HepG2 (cell line): Measurements from ENCODE around the gene DVL3. TPM values are rescaled to one million over a fixed set of nuclear protein-coding genes. Genes with fewer than 3 reads are reported as not detected.
A peak's percentile ranks its signal among the peaks of the same experiment; 100 is the strongest.

Experiments used
- FLYWCH1 ChIP-seq: sonication (generic); formaldehyde crosslinking; IDR thresholded peaks from 2 replicates; pipeline ENCODE4 v1.8.1; 2023; ENCODE audit warnings: mild to moderate bottlenecking, missing genetic modification reagents
- FOXK1 ChIP-seq: sonication (generic); formaldehyde crosslinking; IDR thresholded peaks from 2 replicates; pipeline ENCODE4 v1.4.0; 2020; ENCODE audit warnings: low read depth, missing genetic modification reagents, borderline replicate concordance
- HOXA7 ChIP-seq: sonication (generic); formaldehyde crosslinking; IDR thresholded peaks from 2 replicates; pipeline ENCODE4 v1.8.1; 2022; ENCODE audit warnings: mild to moderate bottlenecking, missing genetic modification reagents, moderate library complexity
- JUND ChIP-seq: sonication (generic); formaldehyde crosslinking; IDR thresholded peaks from 2 replicates; pipeline ENCODE4 v1.8.0; 2022; ENCODE audit warnings: mild to moderate bottlenecking, missing genetic modification reagents
- MAFF ChIP-seq: IDR thresholded peaks from 2 replicates; pipeline ENCODE4 v1.6.1; 2011; ENCODE audit warnings: low read depth, low read length, improper control_type of control experiment
- RAD21 ChIP-seq: fragments of 450-650 bp; formaldehyde crosslinking; IDR thresholded peaks from 2 replicates; pipeline ENCODE4 v1.5.0; 2020; ENCODE audit warnings: mild to moderate bottlenecking
- RELA ChIP-seq: sonication (generic); formaldehyde crosslinking; IDR thresholded peaks from 2 replicates; pipeline ENCODE4 v1.4.0; 2020; ENCODE audit warnings: missing genetic modification reagents
- SAFB2 ChIP-seq: sonication (generic); formaldehyde crosslinking; IDR thresholded peaks from 2 replicates; pipeline ENCODE4 v1.5.1; 2020; ENCODE audit warnings: missing genetic modification reagents, low read depth, mild to moderate bottlenecking, borderline replicate concordance
- STAT5B ChIP-seq: sonication (generic); formaldehyde crosslinking; IDR thresholded peaks from 2 replicates; pipeline ENCODE4 v1.4.0; 2020; ENCODE audit warnings: missing genetic modification reagents
- ZFX ChIP-seq: sonication (generic); formaldehyde crosslinking; IDR thresholded peaks from 2 replicates; pipeline ENCODE4 v1.4.0; 2020; ENCODE audit warnings: mild to moderate bottlenecking, low read depth, missing genetic modification reagents, moderate library complexity
- ZNF562 ChIP-seq: sonication (generic); formaldehyde crosslinking; IDR thresholded peaks from 2 replicates; pipeline ENCODE4 v1.8.0; 2022; ENCODE audit warnings: missing genetic modification reagents, borderline replicate concordance
- ZNF589 ChIP-seq: sonication (generic); formaldehyde crosslinking; conservative IDR thresholded peaks from 2 replicates; pipeline ENCODE4 v1.8.0; 2022; ENCODE audit warnings: mild to moderate bottlenecking, moderate library complexity, missing genetic modification reagents
- ZNF749 ChIP-seq: sonication (generic); formaldehyde crosslinking; IDR thresholded peaks from 2 replicates; pipeline ENCODE4 v1.8.0; 2022; ENCODE audit warnings: mild to moderate bottlenecking, missing genetic modification reagents, moderate library complexity, borderline replicate concordance
- polyA plus RNA-seq, 8 experiments: library from polyadenylated mRNA; depleted of rRNA in 3 of 8; stranded (reverse) in 7 of 8; unstranded in 1 of 8; fragments of >200 nt; fragmentation: Illumina TruSeq in 4 of 8; extraction: Trizol in 4 of 8; gene quantifications; 2 replicates each; pipeline versions ENCODE4 v1.2.1 to v1.2.3, GENCODE V29; 2011 to 2016; ENCODE audit warnings: low read depth in 4 of 8, missing spikeins in 1 of 8, mixed read lengths in 1 of 8; ENCODE audit not compliant: insufficient read depth in 1 of 8
- total RNA-seq, 5 experiments: library from RNA; depleted of rRNA; stranded (reverse); fragments of >200 nt; fragmentation: Illumina TruSeq; extraction: Trizol; gene quantifications; 2 replicates each; pipeline ENCODE4 v1.2.3, GENCODE V29; 2016; ENCODE audit warnings: low read depth in 1 of 5
- TF ChIP-seq, protein P1 (sequence below), 2 experiments: fragments of 450-650 bp in 1 of 2; sonication (generic) in 1 of 2; formaldehyde crosslinking in 1 of 2; IDR thresholded peaks; 2 replicates each; pipeline versions ENCODE4 v1.6.1 to v1.8.0; 2016 to 2022; ENCODE audit warnings: antibody characterized with exemption in 1 of 2, mild to moderate bottlenecking in 1 of 2, missing genetic modification reagents in 1 of 2
- TF ChIP-seq, protein P2 (sequence below): sonication (generic); formaldehyde crosslinking; IDR thresholded peaks from 2 replicates; pipeline ENCODE4 v1.4.0; 2020; ENCODE audit warnings: missing genetic modification reagents
- TF ChIP-seq, protein P3 (sequence below): IDR thresholded peaks from 2 replicates; pipeline ENCODE4 v1.6.1; 2016; ENCODE audit warnings: mild to moderate bottlenecking

DVL3 gene
- total and polyA plus RNA-seq, 2 of the 13 experiments (the other 11 are each of a cell fraction or from before 2014, with no cell fraction given) = 29.0 to 36.1 TPM

DNA sequence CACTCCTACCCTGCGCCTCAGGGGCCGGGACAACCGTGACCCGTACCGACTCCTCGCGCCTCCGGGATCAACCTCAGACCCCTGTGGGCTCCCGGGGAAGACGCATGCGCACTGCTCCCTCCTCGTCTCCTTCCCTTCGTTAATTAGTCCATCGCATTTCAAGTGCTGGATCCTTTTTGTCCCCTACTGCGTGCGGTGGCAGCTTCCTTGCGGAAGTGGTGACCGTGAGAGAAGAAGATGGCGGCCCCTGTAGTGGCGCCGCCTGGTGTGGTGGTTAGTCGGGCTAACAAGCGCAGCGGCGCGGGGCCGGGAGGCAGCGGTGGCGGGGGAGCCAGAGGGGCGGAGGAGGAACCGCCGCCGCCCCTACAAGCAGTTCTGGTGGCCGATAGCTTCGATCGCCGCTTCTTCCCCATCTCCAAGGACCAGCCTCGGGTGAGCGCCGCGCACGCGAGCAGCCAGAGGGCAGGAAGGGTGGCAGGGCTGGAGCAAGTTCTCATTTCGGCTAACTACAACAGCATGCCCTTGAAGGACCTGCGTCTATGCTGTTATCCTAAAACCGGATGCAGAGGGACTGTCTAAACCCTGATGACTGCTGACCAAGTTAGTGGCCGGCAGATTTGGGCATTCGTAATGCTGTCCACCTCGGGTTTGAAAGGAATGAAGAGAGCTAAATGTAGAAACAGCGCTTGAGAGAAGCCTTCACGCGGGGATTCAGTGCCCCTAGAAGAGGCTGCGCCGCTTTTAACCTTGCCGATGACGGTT, 19.8 kb upstream of the DVL3 start, which contains the start of gene EIF2B5 (continued):
- TF ChIP-seq, protein P1, sequence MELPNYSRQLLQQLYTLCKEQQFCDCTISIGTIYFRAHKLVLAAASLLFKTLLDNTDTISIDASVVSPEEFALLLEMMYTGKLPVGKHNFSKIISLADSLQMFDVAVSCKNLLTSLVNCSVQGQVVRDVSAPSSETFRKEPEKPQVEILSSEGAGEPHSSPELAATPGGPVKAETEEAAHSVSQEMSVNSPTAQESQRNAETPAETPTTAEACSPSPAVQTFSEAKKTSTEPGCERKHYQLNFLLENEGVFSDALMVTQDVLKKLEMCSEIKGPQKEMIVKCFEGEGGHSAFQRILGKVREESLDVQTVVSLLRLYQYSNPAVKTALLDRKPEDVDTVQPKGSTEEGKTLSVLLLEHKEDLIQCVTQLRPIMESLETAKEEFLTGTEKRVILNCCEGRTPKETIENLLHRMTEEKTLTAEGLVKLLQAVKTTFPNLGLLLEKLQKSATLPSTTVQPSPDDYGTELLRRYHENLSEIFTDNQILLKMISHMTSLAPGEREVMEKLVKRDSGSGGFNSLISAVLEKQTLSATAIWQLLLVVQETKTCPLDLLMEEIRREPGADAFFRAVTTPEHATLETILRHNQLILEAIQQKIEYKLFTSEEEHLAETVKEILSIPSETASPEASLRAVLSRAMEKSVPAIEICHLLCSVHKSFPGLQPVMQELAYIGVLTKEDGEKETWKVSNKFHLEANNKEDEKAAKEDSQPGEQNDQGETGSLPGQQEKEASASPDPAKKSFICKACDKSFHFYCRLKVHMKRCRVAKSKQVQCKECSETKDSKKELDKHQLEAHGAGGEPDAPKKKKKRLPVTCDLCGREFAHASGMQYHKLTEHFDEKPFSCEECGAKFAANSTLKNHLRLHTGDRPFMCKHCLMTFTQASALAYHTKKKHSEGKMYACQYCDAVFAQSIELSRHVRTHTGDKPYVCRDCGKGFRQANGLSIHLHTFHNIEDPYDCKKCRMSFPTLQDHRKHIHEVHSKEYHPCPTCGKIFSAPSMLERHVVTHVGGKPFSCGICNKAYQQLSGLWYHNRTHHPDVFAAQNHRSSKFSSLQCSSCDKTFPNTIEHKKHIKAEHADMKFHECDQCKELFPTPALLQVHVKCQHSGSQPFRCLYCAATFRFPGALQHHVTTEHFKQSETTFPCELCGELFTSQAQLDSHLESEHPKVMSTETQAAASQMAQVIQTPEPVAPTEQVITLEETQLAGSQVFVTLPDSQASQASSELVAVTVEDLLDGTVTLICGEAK (IDR thresholded peaks at IDR 0.05) = no peak
- TF ChIP-seq, protein P1 (CRISPR knock-in tag; IDR thresholded peaks at IDR 0.05) = peak; percentile 79; the same call in 1 of the 2 replicates
- peak; percentile 75; the same call in 1 of the 2 replicates for TF ChIP-seq STAT5B
- TF ChIP-seq MAFF = no peak
- TF ChIP-seq JUND (CRISPR knock-in tag) = no peak
- TF ChIP-seq, protein P2, sequence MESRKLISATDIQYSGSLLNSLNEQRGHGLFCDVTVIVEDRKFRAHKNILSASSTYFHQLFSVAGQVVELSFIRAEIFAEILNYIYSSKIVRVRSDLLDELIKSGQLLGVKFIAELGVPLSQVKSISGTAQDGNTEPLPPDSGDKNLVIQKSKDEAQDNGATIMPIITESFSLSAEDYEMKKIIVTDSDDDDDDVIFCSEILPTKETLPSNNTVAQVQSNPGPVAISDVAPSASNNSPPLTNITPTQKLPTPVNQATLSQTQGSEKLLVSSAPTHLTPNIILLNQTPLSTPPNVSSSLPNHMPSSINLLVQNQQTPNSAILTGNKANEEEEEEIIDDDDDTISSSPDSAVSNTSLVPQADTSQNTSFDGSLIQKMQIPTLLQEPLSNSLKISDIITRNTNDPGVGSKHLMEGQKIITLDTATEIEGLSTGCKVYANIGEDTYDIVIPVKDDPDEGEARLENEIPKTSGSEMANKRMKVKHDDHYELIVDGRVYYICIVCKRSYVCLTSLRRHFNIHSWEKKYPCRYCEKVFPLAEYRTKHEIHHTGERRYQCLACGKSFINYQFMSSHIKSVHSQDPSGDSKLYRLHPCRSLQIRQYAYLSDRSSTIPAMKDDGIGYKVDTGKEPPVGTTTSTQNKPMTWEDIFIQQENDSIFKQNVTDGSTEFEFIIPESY (CRISPR knock-in tag) = peak; percentile 61; the same call in 1 of the 2 replicates
- 0 out of 2 replicates have a peak, but pooled peaks have one; percentile 53 for TF ChIP-seq ZNF749 (CRISPR knock-in tag)
- no peak for TF ChIP-seq RELA (CRISPR knock-in tag)
- TF ChIP-seq, protein P3, sequence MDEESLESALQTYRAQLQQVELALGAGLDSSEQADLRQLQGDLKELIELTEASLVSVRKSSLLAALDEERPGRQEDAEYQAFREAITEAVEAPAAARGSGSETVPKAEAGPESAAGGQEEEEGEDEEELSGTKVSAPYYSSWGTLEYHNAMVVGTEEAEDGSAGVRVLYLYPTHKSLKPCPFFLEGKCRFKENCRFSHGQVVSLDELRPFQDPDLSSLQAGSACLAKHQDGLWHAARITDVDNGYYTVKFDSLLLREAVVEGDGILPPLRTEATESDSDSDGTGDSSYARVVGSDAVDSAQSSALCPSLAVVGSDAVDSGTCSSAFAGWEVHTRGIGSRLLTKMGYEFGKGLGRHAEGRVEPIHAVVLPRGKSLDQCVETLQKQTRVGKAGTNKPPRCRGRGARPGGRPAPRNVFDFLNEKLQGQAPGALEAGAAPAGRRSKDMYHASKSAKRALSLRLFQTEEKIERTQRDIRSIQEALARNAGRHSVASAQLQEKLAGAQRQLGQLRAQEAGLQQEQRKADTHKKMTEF = peak; percentile 88; the same call in 1 of the 2 replicates
- peak; percentile 88; the same call in 1 of the 2 replicates for TF ChIP-seq FOXK1 (CRISPR knock-in tag)
- peak; percentile 56; the same call in 1 of the 2 replicates for TF ChIP-seq ZFX (CRISPR knock-in tag)
- 0 out of 2 replicates have a peak, but pooled peaks have one; percentile 54 for TF ChIP-seq ZNF589 (CRISPR knock-in tag)
- TF ChIP-seq HOXA7 (CRISPR knock-in tag) = no peak
- TF ChIP-seq SAFB2 (CRISPR knock-in tag) = no peak; the same call in 1 of the 2 replicates
- TF ChIP-seq ZNF562 (CRISPR knock-in tag) = no peak
- peak; percentile 41 for TF ChIP-seq RAD21 (CRISPR knock-in tag)
- no peak for TF ChIP-seq FLYWCH1 (CRISPR knock-in tag)
